ENCODE results near the gene ACP6. TPM values are rescaled to one million over a fixed set of nuclear protein-coding genes. Genes with fewer than 3 reads are reported as not detected.

The ACP6 gene
- total and polyA plus RNA-seq, 2 of the 13 experiments (the other 11 are each of a cell fraction or from before 2014, with no cell fraction given) = 18.1 to 33.7 TPM

DNA sequence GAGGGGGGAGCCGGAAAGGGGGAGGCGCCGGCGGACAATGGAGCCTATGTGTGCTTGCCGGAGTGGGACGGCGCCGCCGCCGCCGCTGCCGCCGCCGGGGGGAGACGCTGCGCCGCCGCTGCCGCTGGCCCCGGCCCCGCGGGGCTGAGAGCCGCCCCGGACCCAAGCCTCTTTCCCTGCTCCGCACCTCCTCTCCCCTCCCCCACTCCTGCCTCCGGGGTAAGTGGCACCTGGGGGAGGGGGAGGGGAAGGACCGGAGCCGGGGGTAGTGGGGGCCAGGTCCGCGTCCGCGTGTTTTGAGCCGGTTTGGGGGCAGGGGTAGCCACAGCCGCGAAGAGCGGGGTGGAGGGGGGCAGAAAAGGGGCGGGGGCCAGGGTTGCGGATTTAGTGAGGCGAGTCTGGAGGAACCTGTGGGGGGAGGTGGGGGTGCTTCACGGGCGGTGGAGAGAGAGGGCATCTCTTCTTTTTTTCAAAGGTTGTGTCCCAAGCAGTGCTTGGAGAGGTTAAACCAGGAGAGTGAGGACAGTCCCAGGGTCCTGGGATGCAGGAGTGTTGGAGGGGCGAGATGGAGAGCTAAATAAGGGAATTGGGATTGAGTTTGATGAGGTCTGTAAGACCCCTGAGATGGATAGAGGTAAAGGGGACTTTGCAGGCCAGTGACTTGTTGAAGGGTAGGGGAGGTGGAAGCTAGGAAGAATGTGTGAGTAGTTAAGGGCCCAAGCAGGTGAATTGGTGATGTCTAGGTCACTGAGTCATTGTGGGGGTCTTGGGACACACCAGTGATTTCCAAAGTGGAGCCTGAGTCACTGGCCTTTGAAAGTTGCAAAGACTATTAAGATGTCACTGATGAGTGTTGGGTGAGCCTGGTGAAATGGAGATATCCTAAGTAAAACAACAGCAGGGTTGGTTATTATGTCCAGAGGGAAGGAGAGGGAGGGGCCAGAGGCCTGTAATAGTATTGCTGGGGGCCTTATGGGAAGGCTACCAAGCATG is 69.9 kb downstream of the ACP6 start:
- ChIA-PET CTCF (ENCODE audit: low intra/inter-chr PET ratio, low total read pairs) (interaction anchor here (1.1 to 2.4 kb wide), 3 partner anchors 27 to 41 kb away, joined by 3 to 15 read pairs (median 5); no protein-coding TSS in a partner anchor), POLR2A (interaction anchor here (0.7 to 3.7 kb wide), 9 partner anchors 12 to 83 kb away, joined by 3 to 27 read pairs (median 5); partner anchors contain the start of genes ACP6 and BCL9)
- DNase-seq (ENCODE audit: low spot score) (peak; percentile 25), ATAC-seq (peak; percentile 78), FAIRE-seq (no peak)
- Histone ChIP-seq H2AFZ (ENCODE audit: low read length) (no peak overlapping the region), H3K36me3 (replicated peaks in 1 of 2; ENCODE audit: control insufficient read depth in 1 of 2, insufficient read depth in 2 of 2, low read length in 2 of 2) (no peaks in the 10 kb centered on the region), H4K20me1 (ENCODE audit: insufficient read depth, low read length) (no peaks in the 10 kb centered on the region), H3K4me2 (ENCODE audit: low read depth, low read length) (peak overlapping the region; percentile 98), H3K27me3 (ENCODE audit: control insufficient read depth in 1 of 2, insufficient read depth in 2 of 2, low read length in 2 of 2) (peaks cover 0 to 10% of the 10 kb centered on the region in 2 experiments; a peak in 1 of 5 replicates), H3K9me3 (ENCODE audit: low read length) (no peaks in the 10 kb centered on the region), H3K27ac (ENCODE audit: extremely low read length, insufficient read depth, low read length) (peak overlapping the region; percentile 73), H3K79me2 (ENCODE audit: insufficient read depth, low read length) (peaks cover 22% of the 10 kb centered on the region), H3K4me1 (ENCODE audit: insufficient read depth, low read length) (peaks cover 34% of the 10 kb centered on the region), H3K9ac (ENCODE audit: insufficient read depth, low read depth, low read length) (peak overlapping the region; percentile 67), H3K4me3 (replicated peaks in 1 of 3; ENCODE audit: insufficient read depth in 1 of 3, low read depth in 2 of 3, low read length in 3 of 3) (peak overlapping the region; percentile 68 to 91 (median 81))
- BruUV-seq (replicated peaks) = no TSS peak
- intact Hi-C loops (cut with micrococcal nuclease; ENCODE audit: unreplicated experiment) = loop anchor here (1.0 kb wide), 2 partner anchors 27 to 40 kb away; no protein-coding TSS in a partner anchor
- under 1% methylated on average over 15 of the region's 42 CpGs for WGBS (ENCODE audit: low lambda C conversion rate)
- in situ Hi-C loops (cut with HindIII; ENCODE audit: extremely low pct_ligation_motif_present, low pct_unique_long_range_greater_than_20kb) = no loop called here
- TF ChIP-seq, protein P1, sequence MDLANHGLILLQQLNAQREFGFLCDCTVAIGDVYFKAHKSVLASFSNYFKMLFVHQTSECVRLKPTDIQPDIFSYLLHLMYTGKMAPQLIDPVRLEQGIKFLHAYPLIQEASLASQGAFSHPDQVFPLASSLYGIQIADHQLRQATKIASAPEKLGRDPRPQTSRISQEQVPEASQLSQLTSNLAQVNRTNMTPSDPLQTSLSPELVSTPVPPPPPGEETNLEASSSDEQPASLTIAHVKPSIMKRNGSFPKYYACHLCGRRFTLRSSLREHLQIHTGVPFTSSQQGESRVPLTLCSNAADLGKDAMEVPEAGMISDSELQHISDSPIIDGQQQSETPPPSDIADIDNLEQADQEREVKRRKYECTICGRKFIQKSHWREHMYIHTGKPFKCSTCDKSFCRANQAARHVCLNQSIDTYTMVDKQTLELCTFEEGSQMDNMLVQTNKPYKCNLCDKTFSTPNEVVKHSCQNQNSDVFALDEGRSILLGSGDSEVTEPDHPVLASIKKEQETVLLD (CRISPR knock-in tag; IDR thresholded peaks at IDR 0.05; ENCODE audit: low read depth) = peak; percentile 88
- TF ChIP-seq NBN (conservative IDR thresholded peaks at IDR 0.05) (no peak), ZFX (CRISPR knock-in tag; IDR thresholded peaks at IDR 0.05; ENCODE audit: low read depth) (peak; percentile 21; the same call in 1 of the 2 replicates), MTF2 (CRISPR knock-in tag; IDR thresholded peaks at IDR 0.05; ENCODE audit: borderline replicate concordance) (0 out of 2 replicates have a peak, but pooled peaks have one; percentile 3), SOX13 (IDR thresholded peaks at IDR 0.05) (no peak), SOX13 (CRISPR knock-in tag; conservative IDR thresholded peaks at IDR 0.05 in 1 of 2, IDR thresholded peaks at IDR 0.05 in 1 of 2) (peak in 1 of 2 experiments; percentile 23; a peak in 1 of 4 replicates), FOSL2 (CRISPR knock-in tag; IDR thresholded peaks at IDR 0.05) (peak; percentile 47; the same call in 1 of the 2 replicates), ZNF746 (CRISPR knock-in tag; IDR thresholded peaks at IDR 0.05) (no peak; the same call in 1 of the 2 replicates), ZNF670 (CRISPR knock-in tag; IDR thresholded peaks at IDR 0.05; ENCODE audit: borderline replicate concordance) (no peak), FOXC1 (CRISPR knock-in tag; IDR thresholded peaks at IDR 0.05; ENCODE audit: borderline replicate concordance) (no peak), RAD21 (CRISPR knock-in tag; IDR thresholded peaks at IDR 0.05) (peak; percentile 80), BRD4 (CRISPR knock-in tag; IDR thresholded peaks at IDR 0.05) (no peak)
- TF ChIP-seq, protein P2, sequence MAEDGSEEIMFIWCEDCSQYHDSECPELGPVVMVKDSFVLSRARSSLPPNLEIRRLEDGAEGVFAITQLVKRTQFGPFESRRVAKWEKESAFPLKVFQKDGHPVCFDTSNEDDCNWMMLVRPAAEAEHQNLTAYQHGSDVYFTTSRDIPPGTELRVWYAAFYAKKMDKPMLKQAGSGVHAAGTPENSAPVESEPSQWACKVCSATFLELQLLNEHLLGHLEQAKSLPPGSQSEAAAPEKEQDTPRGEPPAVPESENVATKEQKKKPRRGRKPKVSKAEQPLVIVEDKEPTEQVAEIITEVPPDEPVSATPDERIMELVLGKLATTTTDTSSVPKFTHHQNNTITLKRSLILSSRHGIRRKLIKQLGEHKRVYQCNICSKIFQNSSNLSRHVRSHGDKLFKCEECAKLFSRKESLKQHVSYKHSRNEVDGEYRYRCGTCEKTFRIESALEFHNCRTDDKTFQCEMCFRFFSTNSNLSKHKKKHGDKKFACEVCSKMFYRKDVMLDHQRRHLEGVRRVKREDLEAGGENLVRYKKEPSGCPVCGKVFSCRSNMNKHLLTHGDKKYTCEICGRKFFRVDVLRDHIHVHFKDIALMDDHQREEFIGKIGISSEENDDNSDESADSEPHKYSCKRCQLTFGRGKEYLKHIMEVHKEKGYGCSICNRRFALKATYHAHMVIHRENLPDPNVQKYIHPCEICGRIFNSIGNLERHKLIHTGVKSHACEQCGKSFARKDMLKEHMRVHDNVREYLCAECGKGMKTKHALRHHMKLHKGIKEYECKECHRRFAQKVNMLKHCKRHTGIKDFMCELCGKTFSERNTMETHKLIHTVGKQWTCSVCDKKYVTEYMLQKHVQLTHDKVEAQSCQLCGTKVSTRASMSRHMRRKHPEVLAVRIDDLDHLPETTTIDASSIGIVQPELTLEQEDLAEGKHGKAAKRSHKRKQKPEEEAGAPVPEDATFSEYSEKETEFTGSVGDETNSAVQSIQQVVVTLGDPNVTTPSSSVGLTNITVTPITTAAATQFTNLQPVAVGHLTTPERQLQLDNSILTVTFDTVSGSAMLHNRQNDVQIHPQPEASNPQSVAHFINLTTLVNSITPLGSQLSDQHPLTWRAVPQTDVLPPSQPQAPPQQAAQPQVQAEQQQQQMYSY (CRISPR knock-in tag; IDR thresholded peaks at IDR 0.05) = no peak
- TF ChIP-seq, protein P3, sequence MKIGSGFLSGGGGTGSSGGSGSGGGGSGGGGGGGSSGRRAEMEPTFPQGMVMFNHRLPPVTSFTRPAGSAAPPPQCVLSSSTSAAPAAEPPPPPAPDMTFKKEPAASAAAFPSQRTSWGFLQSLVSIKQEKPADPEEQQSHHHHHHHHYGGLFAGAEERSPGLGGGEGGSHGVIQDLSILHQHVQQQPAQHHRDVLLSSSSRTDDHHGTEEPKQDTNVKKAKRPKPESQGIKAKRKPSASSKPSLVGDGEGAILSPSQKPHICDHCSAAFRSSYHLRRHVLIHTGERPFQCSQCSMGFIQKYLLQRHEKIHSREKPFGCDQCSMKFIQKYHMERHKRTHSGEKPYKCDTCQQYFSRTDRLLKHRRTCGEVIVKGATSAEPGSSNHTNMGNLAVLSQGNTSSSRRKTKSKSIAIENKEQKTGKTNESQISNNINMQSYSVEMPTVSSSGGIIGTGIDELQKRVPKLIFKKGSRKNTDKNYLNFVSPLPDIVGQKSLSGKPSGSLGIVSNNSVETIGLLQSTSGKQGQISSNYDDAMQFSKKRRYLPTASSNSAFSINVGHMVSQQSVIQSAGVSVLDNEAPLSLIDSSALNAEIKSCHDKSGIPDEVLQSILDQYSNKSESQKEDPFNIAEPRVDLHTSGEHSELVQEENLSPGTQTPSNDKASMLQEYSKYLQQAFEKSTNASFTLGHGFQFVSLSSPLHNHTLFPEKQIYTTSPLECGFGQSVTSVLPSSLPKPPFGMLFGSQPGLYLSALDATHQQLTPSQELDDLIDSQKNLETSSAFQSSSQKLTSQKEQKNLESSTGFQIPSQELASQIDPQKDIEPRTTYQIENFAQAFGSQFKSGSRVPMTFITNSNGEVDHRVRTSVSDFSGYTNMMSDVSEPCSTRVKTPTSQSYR (CRISPR knock-in tag; IDR thresholded peaks at IDR 0.05; ENCODE audit: borderline replicate concordance) = peak; percentile 95
